IPS-NIHi11 (cell line): Measurements from ENCODE around the gene MEX3B.
A peak's percentile ranks its signal among the peaks of the same experiment; 100 is the strongest.
"Not testable (repeated sequence)": the region's sequence is repeated elsewhere in the genome, so short reads cannot be mapped to it uniquely, and the experiment has no call there.

Source experiments
- DNase-seq: peaks from one replicate; pipeline ENCODE4 v3.0.0; 2012; ENCODE audit warnings: mixed read lengths, low spot score

Gene MEX3B

DNA sequence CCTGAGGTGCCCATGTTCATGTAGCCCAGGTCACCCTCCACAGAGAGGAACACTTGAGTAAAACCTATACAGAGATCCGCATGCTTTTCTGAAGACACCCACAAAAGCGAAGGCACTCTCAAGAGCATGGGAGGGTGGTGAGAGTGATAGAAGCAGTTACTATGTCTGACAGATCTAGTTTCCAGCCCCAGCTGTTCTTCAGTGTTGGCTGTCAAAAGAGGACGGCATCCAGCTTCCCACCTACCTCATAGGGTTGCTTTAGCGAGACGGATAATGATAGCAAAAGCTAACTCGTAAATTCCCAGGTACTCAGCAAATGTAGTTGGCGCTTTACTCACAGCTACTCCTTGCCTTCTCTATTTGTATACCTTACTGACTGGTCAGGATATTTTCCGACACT is 3.0 kb upstream of the MEX3B start:
- no peak for DNase-seq

DNA sequence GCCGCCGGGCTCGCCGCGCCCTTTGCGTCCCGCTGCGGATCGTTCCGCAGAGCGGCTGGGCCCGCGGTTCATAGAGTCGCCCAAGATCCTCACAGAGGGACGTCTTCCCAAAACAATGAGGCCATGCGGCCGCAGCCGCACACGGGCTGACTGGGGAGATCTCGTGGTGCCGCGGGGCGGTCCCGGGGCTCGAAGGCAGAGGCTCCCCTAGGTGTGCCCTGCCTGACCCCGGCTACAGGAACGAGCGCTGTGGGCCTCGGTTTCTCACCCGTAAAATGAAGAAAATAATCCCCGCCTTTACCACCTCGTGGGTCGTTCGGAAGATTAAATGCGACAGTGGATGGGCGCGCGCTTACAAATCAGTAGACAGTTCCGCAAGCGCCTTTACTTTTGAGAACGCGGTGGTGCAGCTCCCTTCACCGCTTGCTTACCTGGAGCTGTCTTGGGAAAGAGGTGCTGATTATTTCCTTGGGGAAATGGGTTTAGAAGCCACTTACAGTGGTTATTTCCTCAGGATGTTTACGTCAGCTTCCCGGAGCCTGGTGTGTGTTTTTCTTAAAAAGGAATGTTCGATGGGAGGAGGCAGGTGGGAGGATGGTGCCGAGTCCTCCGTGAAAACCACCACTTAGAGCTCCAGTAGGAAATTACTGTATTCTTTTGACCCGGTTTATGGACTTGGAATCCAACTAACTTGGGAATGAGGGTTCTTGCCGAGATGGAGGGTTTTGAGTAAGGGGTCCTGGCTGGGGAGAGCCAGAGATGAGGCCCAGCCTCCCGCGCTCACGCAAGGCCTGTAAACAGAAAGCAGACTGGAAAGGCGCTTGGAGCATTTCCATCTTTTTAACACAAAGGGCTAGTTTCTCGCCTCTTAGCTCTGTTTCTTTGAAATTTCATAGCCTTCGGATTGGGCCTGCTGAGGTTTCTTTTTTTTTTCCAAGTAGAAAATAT is 1.9 kb upstream of the MEX3B start:
- DNase-seq: peak; percentile 49

DNA sequence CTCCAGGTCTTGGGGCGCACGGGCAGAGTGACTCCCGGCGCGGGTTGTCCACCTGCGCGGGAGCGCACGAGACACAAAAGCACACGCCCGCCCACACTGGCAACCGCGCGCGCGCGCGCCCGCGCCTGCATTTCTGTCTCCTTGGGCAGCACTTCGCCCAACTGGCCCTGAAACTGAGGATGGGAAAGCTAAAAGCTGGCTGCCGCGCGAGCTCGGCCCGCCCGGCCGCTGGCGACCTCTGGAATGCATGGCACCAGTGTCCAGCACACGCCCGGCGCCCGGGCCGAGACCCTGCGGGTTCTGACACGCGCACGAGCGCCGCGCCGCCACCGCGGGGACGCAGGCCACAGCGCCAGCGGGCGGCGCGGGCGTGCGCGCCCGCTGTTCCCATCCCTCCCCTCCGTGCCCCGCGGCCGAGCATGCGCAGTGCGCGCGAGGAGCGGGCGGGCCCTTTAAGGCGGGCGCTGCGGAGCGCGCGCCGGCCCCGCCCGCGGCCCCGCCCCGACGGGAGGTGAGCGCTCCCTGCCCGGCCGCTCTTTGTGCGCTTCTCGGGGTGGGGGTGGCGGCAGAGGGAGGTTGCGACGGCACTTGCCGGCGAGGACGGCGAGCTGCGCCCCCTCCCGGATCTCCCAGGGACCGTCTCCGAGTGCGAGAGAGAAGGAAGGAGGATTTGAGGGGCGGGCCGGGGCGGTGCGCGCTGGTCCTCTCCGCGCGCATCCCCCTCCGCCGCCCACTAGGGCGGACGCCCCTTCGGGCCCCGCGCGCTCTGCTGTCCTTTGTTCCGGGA is 1.0 kb upstream of the MEX3B start:
- DNase-seq: peak; percentile 93

DNA sequence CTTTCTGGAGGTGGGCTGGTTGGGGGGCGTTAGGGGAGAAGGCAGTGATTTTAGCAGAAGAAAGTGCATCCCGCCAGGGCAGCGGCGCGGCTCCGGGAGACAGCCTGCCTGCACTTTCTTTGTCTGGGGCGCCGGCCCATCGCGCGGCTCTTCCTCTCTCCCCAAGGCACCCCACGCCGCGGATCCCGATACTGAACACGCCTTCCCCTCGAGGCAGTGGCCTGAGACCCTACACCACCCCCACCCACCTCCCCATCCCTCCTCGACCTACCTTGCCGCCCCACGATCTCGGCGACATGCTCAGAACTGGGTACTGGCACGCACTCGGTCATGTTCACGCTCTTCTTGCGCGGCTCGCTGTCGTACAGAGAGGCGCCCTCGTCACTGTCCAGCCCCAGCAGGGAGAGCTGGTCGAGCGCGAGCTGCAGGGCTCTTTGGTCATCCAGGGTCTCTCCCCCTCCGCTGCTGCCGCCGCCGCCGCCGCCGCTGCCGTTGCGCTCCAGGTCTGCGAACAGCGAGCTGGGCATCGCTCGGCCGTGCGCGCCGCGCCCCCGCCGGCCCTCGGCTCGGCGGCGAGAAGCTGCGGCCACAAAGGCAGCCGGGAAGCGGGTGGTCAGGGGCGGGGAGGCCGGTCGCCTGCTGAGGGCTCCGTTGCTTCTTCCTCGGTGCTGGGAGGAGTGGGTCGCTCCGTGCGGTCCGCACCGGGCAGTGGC is 483 bp downstream of the MEX3B start:
- peak; percentile 38 for DNase-seq

DNA sequence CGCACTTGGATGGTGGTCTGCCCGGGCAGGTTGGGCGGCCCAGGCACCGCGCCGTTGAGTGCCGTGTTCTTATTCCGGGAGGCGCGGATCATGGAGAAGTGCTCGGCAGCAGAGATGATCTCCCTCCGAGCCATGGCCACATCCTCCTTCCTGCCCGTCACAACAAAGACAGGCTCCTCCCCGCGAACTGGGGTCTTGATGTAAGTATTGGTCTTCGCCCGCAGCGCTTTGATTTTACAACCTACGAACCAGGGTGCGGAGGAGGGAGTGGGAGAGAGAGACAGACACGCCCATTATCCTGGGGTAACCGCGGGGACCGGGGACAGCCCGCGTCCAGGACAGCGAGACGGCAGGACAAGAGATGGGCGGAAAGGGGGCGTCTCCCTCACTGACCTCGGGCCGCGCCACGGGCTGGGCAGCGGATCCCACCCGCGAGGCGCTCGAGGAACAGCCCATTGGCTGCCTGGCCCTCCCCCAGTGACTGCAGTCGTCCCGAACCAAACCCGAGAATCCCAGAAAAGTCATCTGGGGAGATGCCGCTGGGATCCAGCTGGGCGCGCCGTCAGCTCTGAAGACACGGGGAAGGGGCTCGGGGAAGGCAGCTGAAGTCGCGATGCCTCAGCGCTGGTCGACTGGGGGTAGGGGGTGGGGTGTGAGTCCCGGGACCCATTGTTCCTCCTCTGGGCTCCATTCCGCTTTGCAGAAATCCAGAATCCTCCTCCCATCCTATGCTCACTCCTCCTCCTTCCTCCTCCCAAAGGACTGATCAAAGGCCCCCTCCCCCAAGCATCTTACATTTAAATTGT is 1.2 kb downstream of the MEX3B start:
- peak; percentile 53 for DNase-seq

DNA sequence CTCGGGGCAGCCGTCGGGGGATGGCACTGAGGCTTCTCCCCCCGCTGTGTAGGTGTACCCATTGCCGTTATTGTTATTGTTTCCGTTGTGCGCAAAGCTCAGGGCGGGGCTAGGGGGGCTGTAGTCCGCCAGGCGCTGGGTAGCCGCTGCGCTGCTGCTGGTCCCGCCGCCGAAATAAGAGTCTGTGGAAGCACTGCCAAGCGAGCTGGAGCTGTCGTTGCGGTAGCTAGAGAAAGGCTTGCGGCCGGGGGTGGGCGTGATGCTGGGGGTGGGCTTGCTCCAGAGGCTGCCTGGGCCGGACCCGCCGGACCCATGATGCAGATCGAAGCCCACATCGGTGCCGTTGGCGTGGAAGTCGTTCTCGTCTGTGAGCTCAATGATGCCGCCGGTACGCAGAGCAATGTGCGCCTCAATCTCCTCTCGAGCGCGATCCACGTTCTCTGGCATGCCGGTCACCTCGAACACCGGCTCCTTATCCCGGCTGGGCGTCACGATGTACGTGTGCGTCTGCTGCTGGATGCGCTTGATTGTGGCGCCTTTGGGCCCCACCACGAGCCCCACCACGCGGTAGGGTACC is 1.9 kb downstream of the MEX3B start:
- no peak for DNase-seq

DNA sequence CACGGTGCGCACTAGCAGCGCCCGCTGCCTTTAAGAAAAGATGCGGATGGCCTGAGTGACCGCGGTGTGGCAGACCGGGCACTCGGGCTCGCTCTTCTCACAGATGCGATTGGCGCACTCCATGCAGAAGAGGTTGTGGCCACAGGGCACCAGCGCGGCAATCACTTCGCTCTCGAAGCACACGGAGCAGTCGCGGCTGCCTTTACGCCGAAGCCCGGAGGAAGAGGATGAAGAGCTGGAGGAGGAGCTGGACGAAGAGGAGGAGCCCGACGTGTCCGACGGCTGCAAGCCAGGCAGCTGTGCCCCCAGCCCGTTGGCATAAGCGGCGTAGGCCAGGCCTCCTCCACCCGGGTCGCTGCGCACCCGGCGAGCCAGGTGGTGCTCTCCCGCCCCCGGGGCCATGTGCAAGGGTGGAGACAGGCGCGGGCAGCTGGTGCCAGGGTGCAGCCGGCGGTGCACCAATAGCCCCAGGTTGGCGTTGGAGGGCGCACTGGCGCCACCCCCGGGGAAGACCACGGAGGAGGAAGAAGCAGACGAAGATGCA is 2.6 kb downstream of the MEX3B start:
- no peak for DNase-seq

DNA sequence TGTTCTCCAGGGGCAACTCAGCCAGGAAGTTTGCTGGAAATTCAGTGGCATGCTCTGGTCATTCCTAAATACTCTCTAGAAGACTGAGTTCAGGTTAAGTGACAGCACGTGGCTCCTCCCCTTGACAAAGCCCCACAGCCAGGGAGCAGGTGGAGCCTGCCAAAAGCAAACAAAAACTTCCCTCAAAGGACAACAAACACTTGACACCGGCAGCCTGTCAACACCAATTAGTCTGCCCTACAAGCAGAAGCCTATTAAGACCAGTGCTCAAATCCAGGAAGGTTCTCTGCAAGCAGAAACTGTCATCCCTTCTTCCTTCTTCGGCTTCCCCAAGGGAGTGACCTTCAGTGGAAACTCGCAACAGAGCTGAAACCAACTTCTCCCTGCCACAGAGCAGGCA is 5.0 kb downstream of the MEX3B start:
- peak; percentile 57 for DNase-seq

DNA sequence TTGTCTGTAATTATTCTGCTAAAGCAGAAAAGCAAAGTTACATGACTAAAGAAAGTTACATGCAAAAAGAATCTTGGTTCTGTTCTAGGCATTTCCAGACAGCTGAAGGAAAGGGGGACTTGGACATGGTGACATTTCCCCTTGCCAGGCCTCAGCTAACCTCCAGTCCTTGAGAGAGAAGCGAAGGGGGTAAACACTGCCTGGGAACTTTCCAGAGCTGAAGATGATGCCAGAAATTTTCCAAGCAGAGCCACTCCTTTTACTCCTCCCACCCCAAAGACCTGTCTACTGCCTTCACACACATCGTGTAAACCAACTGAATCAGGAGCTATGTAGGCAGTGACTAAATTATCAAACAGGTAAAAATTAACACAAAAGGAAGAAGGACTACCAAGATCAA is 5.4 kb downstream of the MEX3B start:
- no peak for DNase-seq

DNA sequence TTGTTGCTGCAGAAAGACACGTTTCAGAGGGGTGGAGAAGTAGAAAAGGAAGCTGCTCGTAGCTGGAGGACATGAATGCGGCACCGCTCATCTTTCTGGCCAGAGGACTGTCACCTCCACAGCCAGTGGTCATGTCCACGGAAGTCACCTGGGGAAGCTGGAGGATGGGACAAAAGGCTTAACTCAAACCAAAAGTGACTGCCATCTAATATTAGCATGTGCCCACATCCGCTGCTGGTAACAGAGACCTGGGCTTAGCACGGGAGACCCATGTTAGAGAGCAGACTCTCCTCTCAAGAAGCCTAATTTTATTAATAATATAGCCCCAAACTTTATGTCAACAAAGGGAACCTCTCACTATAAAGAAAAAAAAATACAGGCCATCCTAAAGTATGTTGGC is 5.9 kb downstream of the MEX3B start:
- DNase-seq: no peak

DNA sequence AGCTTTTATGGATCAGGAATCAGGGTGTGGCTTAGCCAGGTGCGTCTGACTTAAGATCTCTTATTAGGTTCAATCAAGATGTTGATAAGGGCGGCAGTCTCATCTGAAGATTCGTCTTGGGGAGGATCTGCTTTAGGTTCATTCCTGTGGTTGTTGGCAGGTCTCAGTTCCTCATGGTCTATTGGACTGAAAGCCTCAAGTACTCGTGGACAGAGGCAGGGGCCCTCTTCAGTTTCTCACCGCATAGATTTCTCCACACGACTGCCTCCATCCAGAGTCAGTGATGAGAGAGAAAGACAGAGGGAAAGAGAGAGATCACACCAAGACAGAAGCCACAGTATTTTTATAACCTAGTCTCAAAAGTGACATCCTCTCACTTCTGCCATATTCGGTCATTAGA is 9.4 kb downstream of the MEX3B start:
- no peak for DNase-seq

DNA sequence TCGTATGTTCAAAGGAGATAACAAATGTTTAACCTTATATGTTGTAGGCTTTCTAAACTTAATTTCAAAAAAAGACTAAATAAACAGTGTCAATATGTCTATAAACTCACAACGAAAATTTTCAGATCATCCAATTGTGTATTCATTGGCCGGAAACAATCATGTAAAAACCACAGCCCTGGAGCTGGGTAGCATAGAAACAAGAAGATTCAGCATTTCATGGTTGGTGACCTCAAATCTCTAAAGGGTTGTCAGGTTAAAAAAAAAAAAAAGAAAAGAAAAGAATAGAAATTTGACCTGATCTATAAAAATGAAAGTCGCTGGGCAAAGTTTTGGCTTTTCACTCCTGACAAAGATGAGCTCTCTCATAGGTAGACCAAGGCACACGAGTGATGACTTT is 13.9 kb downstream of the MEX3B start:
- DNase-seq: no peak

DNA sequence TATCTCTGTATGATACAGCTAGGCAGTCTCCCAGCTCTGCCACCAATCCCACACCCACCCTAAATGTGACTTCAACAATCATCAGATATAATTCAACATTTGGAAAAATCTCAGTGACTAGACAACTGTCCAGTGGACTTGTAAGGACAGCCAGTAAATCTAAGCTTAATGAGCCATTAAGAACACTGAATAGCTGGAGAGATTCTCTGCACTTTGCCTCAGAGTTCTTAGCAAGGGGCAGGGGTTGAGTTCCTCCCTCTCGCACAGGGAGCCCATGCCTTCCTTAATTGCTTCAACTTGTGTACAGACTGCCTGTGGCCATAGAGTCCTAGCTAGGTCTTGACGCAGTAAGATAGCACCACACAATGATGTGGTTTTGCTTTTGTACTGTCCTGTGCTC is 15.6 kb downstream of the MEX3B start:
- DNase-seq: no peak

DNA sequence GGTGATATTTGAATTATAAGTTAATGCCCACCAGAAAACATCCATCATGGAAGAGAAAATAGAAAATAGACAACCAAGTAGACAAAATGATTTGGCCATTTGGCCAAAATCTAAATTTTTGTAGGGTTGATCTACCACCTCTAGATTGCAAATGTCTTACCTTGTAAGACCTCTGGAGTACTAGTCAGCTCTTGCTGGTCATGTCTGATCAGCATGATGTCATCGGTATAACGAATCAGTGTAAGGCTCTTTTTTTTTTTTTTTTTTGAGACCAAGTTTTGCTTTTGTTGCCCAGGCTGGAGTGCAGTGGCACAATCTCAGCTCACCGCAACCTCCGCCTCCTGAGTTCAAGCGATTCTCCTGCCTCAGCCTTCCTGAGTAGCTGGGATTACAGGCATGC is 17.7 kb downstream of the MEX3B start:
- DNase-seq: not testable (repeated sequence)

DNA sequence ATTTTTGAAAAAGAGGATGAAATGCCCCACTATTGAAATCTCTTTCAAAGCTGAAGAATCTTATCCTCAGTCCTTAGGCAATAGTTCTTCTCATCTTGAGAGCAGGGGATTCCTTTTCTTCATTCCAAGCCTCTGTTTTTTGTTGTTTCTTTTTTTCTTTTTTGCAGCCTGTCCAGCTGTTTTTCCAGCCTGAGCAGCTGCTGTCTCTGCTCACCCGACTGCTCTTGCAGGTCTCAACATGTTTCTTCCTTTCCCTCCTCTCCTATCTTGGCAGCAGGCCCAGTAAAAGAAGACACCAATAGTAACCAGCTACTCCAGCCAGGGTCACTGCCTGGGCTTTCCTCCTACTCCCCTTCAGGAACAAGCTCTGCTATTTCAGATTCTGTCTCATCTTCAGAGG is 23.8 kb downstream of the MEX3B start:
- no peak for DNase-seq

DNA sequence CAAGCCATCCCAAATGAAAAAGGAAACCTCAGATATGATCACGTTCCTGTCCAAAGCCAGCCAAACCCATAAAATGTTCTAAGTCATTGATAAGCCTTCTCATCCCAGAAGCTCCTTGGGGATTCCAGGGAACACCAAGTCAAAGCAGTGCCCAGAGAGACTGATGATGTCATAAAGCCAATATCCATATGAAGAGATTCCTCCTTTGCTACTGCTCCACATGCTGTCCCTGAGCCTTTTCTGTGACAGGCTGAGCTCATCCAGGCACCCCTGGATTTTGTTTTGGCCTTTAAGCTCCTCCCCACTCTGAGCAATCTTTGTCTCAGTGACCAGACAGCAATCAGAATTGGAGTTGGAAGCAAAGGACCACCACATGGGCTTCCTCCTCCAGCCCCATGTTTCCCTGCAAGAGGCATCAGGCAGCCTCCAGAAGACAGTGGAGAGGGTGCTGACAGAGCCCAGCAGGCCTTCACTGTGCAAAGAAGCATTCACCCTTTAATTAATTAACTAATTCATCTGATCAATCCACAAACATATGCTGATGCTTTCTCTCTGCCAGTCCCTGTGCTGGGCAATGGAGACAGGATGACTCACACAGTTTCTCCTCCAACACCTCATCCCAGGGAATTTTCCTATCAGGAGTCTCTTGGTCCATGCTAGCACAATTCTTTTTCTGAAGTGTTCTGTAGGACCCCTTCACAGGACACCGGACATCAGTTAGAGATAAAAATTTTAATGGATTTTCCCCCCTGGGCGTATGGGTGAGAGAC is 25.0 kb downstream of the MEX3B start:
- DNase-seq: no peak

DNA sequence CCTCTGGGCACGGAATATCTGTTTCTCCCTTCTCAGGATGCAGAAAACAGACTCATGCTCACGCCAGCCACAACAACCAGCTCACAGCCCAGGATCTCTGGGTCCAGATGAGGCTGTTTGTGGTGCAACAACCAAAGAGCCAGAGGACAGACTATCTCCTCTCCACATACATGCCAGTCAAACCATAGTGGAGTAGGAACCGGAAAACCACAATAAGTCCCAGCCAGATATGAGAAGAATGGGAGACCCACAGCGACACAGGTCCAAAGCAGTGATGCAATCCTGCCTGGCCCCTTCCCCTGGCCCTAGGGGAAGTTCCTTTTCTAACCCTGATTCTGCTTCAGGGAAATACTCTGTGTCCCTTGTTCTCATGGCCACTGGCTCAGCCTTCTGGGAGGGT is 27.6 kb downstream of the MEX3B start:
- DNase-seq: no peak

DNA sequence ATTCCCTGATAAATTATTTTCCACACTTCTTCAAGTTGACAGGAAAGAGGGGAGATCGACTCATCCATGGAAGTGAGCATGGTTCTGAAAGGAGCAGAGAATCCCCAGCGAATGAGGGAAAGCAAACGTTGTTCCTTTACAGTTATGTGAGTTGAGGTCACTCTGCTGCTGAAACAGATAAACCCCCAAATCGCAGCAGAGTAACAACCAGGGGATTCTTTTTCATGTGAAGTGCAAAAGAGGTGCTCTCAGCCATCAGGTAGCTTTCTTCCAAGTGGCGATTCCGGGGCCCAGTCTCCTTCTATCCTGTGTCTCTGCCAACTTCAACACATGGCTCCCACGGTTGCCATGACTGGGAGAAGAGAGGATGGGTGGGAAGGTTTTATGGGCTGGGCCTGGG is 28.2 kb downstream of the MEX3B start:
- DNase-seq: no peak

DNA sequence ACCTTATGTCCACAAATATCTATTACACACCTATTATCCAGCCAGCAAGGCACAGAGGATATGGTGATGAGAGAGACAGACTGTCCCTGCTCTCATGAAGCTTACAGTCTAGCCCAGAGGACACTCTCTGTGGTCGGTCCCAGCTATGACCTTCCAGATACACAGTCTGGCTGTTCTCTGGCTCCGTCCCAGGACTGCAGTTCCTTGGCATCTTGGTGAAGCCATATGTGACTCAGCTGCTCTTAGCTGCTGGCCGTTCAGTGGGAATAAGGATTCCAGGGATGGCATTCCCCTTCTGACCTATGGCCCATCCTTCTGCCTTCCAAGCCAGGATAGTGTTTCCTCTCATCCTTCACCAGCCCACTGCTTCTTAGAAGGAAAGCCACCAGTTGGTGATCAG is 30.8 kb downstream of the MEX3B start:
- DNase-seq: no peak

DNA sequence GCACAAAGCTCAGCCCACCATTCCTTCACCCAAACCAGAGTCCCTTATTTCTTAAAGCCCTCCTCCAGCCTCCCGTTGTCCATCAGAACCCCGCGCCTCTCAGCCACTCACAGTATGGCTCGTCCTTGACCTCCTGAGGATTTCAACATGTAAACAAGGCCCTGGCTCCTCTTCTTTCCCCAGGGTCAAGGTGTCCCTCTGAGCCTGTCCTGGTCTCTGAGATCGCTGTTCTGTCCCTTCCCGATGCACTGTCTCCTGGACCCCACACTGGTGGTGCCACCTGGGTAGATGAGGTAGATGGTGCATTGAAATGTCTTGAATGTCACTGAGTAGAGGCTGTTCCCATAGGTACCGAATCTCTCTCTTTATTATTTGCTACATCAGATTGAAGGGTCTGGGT is 32.9 kb downstream of the MEX3B start:
- DNase-seq: no peak
